ENCODE data around the gene MSI2. TPM values are rescaled to one million over a fixed set of nuclear protein-coding genes. Genes with fewer than 3 reads are reported as not detected.

Gene MSI2
- total RNA-seq, 1 donor from 2014 or later: 22.8 TPM

DNA sequence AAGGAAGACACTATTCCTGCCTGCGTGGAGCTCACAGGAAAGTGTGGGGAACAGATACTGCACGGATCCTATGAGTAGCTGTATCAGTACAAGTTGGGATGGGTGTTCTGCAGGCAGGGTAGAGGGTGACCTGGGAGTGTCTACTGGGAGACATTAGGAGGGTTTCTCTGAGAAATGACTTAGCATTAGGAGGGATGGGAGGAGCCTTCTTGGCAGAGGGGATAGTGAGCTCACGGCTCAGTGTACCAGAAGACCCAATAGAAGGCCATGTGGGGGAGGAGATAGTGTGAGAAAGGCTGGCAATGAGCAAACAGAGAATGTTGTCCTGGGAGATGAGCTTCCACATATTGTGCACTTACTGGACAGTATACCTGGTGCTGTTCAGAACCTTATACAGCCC is 109.1 kb downstream of the MSI2 start:
- no peak for DNase-seq (ENCODE audit: low read depth, low spot score)

DNA sequence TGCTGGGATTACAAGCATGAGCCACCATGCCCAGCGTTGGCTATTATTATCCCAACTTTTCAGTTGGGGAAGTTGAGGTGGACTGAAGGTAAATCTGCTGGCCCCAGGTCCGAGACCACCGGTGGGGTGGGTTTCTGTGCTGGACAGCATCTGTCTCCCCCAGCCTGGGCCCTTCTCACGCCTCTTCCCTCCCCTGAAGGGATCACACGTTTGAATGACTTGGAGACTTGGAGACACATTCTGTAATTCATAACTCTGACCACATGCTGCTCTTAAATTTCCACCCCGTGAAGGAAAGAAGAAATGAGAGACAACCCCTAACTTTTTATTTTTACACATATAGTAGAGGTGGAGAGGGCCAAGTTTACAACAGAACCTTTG is 109.8 kb downstream of the MSI2 start:
- DNase-seq (ENCODE audit: low read depth, low spot score): no peak

DNA sequence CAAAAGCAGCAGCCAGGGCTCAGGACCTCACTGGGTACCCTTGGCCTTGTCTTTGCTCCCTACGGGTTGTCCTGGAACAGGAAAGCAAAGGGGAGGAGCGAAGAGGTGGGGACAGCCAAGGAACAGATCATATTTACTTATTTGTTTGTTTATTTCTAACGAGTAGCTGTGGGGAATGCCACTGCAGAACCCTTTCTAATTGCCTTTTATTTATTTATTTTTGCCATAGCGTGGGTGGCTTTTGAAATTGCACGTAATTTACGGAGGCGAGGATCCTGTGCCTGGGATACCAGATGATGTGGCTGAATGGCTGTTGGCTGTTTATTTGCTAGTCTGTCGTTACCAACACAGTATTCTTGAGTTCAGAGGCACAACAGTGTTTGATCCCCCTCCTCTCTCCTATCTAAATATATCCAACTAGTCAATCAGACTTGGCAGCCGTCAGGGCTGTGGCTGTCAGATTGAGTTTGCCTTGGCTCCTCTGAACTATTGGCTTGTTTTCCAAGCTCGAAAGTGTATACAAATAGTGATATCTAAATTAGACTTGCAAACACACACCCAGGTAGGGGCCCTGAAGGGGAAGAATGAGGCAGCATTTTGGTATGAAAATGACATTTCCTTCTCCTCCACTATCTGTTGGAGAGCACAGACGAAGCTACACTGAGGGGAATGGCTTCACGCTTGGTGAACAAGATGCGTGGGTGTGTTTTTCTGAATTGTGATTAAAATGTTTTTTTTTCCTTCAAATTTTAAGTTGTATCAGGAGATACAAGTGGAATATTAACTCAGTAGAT is 110.4 kb downstream of the MSI2 start:
- no peak for DNase-seq (ENCODE audit: low read depth, low spot score)

DNA sequence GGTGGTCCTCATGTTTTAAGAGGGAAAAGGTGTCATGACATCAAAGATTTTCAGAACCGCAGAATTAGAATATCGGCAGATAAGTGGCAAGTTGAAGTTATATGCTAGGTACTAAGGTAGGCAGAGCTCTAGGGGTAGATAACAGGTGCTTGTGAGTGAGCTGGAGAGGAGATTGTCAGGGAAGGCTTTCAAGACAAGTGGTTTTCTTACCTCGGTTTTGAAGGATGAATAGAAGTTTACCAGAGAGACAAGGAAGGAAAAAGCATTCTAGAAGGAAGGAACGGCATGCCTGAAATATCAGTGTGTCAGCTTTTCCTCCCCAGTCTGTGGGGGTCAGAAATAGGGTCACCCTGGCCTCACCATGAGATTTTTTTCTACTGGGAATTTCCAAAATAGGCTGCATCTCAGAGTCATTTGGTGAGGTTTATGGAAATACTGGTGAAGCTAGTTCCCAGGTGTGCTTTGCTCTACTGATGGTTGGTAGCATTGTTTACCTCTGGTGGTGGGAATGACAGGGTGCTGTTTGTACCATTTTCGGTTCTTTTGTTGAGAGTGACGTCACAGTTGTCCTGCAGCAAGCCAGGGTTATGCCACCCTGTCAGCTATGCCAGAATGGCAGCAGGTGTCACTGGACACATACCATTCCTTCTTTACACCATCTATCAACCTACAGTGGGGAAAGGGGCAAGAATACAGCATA is 112.5 kb downstream of the MSI2 start:
- DNase-seq (ENCODE audit: low read depth, low spot score): no peak

DNA sequence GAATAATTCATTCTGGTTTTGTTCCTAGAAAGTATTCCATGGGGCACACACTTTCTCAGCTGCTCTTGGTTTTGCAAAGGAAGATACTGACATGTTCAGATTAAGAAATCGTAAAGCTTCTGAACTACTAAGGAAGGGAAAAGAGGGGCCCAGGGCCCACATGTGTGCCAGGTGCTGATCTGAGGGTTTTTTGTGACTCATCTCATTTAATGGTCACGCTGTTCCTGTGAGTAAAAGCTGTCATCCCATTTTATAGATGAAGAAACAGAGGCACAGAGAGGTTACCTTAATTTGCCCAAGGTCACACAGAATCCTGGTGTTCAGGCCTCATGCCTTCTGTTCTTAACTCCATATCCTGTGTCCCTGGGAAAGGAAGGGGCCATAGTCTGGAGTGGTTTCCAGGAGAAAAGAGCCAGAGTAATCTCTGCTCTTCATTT is 113.2 kb downstream of the MSI2 start:
- no peak for DNase-seq (ENCODE audit: low read depth, low spot score)

DNA sequence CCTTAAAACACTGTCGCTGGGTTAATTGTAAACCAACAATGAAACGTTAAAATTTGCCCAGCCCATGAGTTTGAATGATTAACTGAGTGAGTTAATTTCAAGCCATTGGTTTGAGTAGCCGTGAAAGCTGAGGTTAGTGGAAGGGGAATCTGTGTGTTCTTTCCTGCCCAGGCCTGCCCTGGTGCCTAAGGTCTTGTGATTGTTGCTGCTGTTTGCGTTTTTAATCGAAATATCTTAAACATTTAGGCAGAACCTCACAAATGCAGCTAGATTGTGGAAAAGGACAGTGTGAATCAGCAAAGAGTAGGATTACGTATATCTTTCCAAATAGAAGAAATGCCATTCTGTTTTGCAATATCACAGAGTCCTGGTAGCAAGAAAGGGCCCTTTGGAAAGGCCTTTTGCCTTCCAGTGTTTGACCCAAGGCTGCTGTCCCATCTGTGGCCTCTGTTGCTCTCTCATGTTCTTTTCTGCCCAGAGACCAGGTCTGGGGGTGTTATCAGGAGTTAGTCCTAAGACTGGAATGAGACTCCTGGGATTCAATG is 113.8 kb downstream of the MSI2 start:
- DNase-seq (ENCODE audit: low read depth, low spot score): no peak

DNA sequence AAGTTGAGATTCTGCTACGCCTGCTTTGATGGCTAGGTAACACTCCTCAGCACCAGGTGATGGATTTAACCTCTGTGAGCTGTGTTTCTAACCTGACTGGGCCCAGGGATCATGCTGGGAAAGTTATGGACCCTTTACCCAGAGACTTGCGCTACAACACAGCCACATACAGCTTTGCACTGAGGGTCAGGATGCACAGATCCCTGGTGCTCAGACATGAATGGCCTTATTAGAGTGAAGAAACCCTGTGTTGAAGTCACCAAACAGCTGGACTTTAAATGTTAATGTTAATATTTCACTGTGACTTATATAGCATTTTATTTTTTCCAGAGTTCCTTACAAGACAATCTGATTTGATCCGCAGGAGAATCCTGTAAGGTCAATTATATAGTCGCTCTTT is 114.3 kb downstream of the MSI2 start:
- DNase-seq (ENCODE audit: low read depth, low spot score): no peak

DNA sequence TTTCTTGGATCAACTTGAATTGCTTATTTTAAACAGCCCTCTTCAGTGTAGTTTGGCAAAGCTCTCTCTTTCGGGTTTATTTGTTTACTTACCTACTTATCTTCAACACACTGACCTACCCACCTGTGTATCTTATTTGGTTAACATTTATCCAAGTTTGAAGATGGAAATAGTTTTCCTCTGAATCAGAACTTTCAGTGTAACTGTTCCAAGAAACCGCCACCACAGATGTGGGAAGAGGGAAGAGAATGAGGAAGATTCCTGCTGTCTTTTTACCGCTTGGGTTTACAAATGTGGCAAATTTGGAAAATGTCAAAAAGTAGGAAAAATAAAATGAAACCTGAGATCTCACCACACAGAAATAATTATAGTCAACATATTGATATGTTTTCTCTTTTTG is 115.8 kb downstream of the MSI2 start:
- no peak for DNase-seq (ENCODE audit: low read depth, low spot score)

DNA sequence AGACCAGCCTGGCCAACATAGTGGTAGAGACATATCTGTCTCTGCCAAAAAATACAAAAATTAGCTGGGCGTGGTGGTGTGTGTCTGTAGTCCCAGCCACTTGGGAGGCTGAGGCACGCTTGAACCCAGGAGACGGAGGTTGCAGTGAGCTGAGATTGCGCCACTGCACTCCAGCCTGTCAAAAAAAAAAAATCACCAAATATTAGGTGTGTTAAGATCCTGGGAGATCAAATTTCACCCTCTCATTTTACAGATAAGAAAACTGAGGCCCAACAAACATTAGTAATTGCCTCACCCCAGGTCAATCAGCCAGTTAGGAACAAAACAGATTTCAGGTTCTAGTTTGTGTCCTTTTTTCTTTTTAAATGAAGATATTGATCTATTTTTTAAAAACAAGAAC is 116.7 kb downstream of the MSI2 start:
- DNase-seq (ENCODE audit: low read depth, low spot score): no peak

DNA sequence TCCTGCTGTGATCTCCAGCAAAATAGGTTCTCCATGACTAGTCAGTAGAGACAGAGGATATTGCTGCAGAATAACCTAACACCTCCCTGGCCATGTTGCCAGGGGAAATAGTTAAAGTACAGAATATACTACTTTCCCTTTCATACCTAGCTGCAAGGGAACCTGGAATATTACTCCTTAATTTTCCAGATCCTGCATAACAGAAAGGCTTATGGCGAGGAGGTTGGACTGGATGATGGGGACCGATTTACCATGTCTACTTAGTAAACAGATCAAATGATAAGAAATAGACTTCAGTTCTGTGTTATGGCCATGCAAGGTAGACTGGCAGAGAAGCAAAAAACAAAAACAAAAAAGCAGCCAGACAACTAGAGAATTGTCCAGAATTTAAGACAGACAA is 117.4 kb downstream of the MSI2 start:
- no peak for DNase-seq (ENCODE audit: low read depth, low spot score)

DNA sequence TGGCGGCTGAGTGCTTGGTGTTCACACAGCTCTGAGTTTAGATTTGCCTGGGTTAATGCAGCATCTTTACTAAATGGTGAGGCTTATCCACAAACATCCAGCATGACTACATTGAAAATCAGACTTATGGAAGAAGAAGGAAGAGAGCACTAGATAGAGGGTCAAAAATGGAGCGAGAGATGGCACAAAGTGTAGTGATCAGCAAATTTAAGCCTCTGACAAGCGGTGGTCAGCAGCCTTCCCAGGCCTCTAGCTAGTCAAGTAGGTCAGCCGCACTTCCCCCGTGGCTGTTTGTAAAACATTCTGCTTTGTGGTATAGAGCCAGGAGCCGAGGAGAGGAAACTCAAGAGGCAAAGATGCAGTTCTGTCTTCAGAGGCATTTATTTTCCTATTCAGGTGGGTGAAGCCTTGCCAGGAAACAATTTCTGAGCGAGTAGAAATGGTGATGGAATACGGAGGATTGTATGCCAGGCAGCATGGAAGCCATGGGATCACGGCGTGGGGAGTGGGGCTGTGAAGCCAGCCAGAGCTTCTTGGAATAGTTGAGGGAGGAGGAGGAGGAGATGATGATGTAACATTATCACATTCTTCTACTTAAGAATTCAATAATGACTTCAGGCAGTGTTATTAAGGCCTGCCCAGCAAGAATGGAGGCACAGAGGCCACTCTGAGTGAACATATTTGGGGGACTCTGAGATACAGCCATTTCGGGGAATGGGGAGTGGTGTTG is 118.9 kb downstream of the MSI2 start:
- DNase-seq (ENCODE audit: low read depth, low spot score): no peak

DNA sequence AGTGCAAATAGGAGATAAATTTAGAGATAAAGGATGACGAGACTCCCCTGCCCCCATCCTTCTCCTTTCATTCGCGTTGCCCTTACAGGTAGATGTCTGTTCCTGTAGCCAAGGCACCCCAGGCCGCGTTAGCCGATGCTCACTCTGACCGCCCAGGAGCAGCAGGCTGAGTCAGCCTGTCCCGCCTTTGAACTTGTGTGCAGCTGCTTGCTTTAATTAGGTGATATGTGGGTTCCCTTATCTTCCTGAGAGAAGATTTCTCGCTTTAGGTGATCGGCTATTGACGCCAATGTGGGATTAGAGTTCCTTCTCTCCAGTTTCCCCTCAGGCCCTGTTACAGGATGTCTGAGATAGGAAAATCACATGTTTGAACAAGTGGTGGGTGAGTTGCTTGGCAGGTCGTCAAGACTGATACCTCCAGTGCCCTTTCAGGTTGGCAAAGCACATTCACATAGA is 119.5 kb downstream of the MSI2 start:
- no peak for DNase-seq (ENCODE audit: low read depth, low spot score)

DNA sequence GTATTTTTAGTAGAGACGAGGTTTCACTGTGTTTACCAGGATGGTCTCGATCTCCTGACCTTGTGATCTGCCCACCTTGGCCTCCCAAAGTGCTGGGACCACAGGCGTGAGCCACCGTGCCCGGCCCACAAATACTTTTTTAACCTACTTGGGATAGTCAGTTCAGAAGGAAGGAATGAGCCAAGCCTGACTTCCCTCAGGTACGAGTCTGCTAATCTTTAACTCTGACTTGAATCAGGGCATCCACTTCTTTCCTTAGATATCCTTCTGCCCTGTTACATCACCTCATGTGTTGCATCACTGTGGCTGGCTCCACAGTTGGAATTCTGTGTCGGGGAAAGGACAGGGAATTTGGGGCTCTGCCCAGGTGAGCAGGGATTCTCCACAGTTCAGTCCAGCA is 120.8 kb downstream of the MSI2 start:
- no peak for DNase-seq (ENCODE audit: low read depth, low spot score)

DNA sequence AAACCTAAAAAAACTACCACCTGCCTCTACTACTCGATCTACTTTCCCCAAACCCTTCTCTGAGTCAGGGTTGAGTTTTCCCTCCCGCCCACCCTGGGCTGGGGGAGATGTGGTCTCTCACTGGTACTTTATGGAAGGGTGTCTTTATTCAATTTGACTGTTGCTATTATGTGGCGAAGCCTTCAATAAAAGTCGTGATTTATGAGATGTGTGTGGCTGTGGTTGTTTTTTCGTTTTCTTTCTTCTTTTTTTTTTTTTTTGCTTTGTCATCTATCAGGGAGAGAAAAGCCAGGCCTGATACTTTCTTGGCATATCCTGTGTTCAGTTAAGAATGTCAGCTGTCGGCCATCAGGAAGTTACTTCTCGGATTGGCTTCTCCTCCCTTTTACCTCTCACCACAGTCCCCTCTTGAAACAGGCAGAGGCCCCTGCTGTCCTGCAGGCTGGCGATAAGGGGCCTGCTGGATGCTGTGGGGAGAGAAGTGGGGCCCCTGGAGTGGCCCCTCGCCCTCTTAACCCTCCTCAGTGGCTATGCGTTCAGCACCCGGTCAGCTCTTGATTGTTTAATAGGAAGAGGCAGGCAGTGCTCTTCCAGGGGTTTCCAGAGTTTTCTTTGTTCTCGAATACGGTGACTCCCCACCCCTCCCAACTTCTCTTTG is 123.0 kb downstream of the MSI2 start:
- DNase-seq (ENCODE audit: low read depth, low spot score): peak; percentile 20

DNA sequence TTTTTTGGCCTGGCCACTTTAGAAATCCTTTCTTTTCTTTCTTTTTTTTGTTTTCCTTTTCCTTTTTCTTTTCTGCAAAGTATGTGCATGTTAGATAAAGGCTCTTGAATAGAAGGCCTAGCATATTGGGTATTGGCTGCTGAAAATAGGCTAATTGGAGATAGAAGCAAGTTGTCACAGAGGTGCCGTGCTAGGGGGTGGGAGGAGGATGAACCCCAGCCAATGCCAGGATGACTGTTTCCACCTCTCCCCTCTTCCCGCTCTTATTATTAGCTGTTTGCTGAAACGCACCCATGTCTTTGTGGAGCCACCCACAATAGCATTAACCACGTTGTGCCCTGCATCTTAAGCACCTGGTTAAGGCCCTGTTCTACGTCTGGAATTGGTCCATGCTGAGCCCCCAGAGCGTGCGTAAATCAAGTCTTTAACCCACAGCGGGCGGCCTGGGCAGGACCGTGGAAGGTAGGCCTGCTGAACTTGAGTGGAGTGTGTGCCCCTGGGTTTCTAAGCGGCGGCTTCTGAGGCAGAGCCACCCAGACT is 123.6 kb downstream of the MSI2 start:
- DNase-seq (ENCODE audit: low read depth, low spot score): no peak

DNA sequence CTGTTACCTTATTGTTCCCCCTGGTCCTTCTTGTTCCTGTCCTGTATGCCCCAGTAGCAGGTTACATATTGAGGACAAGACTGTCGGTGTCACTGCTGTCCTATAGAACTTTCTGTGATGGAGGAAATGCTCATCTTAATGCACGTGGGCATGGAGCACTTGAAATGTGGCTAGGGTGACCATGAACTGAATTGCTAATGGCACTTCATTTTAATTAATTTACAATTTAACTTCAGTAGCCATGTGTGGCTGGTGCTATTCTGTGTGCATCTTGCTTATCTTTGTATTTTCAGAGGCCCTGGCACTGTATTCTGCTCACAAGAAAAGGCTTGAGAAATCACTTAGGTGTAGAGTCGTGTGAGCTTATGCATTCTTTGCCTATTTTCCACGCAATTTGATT is 125.2 kb downstream of the MSI2 start:
- no peak for DNase-seq (ENCODE audit: low read depth, low spot score)

DNA sequence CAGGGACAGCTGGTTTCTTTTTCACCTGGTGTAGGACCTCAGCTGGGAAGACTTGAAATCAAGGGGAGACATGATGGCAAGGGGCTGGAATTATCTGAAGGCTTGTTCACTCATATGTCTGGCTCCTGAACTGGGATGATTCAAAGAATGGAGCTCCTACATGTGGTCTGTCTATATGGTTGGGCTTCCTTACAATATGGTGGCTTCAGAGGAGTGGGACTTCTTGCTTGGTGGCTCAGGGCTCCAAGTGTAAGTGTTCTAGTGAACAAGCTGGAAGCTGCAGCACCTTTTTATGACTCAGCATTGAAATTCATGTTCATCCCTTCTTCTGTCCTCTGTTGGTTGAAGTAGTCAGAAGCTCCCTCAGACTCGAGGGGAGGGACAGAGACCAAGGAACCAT is 127.9 kb downstream of the MSI2 start:
- no peak for DNase-seq (ENCODE audit: low read depth, low spot score)

DNA sequence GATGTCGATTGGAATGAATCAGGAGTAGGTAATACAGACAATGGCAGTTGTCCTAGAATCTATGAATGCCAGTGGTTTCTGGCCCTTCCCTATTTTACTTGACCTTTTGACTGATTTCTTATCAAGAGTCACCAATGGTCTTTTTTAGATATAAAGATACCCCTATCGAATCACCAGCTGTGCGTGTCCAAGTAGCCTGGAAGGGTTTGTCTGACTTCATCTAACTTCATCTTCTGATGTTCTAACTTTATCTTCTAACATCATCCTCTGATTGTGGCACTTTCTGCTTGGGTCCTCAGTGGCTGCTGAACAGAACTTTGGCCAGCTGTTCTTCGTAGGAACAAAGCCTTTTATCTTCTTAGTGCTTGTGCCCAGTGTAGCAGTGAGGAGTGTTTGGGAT is 129.7 kb downstream of the MSI2 start:
- DNase-seq (ENCODE audit: low read depth, low spot score): no peak

DNA sequence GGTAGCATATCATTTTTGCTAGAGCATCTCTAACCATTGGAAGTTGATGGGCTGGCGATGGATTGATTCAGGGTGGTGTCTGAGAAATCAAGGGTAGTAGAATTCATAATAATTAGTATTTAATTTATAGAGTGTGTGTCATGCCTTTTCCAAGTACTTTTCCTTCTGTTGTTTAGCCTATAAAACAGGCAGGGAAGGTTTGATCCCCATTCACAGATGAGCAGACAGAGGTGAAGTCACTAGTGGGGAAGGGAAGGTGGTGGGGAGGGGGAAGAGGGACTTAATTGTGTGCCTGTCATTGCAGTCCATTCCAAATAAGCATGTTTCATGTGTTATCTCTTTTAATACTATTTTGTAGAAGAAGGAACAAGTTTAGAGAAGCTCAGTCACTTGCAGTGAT is 131.3 kb downstream of the MSI2 start:
- DNase-seq (ENCODE audit: low read depth, low spot score): no peak

DNA sequence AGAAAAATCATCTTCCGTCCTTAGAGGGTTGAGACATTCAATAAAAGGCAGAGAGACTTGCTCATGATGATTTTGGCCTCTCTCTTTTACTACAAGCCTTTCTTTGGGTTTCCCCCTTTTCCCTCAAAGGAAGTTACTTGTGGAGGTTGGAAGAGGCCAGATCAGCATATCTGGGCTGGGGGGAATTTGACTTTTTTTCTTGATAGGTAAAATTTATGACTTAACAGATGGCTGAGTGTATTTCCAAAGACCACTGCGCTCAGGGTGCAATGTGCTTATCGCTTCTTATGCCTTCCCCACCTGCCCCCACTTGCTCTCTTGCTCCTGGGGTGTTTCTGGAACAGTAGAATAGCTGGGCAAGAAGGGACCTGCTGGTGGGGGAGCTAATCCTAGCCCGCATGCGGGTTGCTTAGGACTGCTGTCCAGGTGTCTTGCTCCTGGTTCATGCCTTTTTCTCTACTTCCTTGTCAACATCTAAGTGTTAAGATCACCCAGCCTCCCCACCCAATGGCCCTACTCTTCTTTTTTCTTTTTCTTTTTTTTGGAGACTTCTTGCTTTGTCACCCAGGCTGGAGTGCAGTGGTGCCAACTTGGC is 131.9 kb downstream of the MSI2 start:
- no peak for DNase-seq (ENCODE audit: low read depth, low spot score)

DNA sequence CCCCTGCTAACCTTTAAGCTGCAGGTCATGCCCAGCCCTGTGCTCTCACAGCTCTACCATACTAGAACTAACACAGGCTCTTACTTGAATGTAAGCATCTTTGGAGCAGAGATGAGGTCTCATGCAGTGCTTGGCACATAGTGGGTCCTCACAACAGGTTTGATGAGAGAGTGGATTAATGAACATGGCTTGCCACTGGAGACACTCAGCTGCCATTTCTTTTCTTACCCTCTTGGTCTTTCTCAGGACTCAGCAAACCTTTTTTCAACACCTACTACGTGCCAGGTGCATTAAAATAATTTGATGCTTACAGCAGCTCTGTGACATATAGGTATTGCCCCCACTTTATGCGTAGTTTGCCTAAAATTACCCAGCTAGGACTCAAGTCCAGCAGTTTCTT is 133.2 kb downstream of the MSI2 start:
- no peak for DNase-seq (ENCODE audit: low read depth, low spot score)

All from pulmonary artery endothelial cell (primary cell).